ENCODE data around the gene NOTCH3.

The NOTCH3 gene

GRCh38 chr19:15159251-15159650 lies 41.5 kb downstream of the NOTCH3 start:
- no peak for DNase-seq

GRCh38 chr19:15156391-15156790 lies 44.4 kb downstream of the NOTCH3 start:
- no peak for DNase-seq

DNA sequence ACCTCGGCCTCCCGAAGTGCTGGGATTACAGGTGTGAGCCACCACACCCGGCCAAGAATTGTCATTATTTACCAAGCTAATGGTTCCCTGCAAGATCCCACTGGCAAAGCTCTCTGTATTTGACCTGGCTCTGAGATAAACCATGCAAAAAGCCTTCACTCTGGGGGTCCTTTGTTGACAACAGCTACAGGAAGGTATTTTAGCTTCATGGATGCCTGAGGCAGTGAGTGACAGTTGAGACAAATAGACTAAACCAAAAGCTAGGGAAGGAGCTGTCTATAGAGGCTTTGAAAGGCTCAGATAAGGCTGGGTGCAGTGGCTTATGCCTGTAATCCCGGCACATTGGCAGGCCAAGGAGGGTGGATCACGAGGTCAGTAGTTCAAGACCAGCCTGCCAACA lies 45.5 kb downstream of the NOTCH3 start:
- no peak for DNase-seq

GRCh38 chr19:15154002-15154612 lies 46.7 kb downstream of the NOTCH3 start:
- peak in 1 of 2 experiments; percentile 25 for DNase-seq

DNA sequence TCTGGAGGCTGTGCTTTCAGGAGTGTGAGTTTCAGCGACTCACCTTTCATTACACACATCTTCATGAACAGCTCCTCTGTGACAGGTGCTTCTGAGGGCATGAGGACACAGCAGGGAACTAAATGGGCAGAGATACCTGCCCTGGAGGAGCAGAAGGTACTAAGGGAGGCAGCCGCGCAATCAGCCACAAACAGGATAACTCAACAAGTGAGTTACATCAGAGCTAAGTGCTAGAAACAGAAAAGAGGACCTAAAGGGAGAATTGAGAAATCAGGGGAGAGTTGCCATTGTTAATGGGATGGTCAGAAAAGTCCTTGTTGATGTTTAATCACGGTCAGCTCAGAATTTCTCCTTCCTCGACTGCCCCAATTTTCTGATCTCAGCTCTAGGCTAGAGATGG lies 51.1 kb downstream of the NOTCH3 start:
- DNase-seq = no peak

DNA sequence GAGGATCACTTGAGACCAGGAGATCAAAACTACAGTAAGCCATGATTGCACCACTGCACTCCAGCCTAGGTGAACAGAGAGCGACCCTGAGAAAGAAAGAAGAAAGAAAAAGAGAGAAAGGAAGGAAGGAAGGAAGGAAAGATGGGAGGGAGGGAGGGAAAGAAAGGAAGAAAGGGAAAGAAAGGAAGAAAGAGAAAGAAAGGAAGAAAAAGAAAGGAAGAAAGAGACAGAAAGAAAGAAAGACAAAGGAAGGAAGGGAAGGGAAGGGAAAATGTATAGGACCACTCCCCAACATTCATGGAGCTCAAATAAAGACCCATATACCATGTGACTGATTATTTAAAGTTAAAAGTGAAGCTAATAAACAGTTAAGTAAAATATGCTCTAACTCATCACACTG lies 53.7 kb downstream of the NOTCH3 start:
- DNase-seq = no peak

DNA sequence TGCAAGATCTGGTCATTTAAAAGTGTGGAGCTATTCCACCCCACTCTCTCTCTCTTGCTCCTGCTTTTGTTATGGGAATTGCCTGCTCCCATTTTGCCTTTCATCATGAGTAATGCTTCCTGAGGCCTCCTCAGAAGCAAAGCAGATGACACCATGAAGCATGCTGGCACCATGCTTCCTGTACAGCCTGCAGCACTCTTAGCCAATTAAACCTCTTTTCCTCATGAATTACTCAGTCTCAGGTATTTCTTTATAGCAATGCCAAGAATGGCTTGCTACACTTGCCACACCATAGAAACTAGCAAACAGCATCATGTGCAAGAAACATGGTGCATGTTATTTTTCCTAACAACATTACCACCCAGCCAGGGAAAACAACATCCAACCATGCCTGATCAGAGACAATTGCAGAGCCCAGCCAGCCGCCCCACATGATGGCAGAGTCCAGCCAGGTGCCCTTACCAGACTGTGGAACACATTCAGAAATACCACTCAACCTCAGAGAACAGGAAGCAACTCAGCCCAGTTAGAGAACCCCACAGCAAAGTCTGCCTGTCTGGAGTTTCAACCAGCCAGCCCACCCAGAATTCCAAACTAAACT lies 56.6 kb downstream of the NOTCH3 start:
- DNase-seq = no peak

GRCh38 chr19:15142313-15142712 lies 58.5 kb downstream of the NOTCH3 start:
- DNase-seq = no peak

GRCh38 chr19:15141143-15141542 lies 59.7 kb downstream of the NOTCH3 start:
- no peak for DNase-seq

DNA sequence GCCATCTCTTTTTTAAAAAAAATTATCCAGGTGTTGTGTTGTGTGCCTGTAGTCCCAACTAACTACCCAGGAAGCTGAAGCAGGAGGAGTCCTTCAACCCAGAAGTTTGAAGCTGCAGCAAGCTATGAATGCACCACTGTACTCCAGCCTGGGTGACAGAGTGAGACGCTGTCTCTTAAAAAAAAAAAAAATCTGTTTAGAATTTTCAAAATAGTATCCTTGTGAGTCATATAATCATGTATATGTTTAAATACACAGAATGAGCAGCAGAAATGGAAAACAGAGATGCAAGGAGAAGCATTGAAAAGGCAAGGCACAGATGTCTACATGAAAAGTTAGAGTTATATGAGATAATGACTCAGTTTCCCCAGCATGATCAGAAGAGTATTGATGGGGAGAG lies 62.4 kb downstream of the NOTCH3 start:
- no peak for DNase-seq

DNA sequence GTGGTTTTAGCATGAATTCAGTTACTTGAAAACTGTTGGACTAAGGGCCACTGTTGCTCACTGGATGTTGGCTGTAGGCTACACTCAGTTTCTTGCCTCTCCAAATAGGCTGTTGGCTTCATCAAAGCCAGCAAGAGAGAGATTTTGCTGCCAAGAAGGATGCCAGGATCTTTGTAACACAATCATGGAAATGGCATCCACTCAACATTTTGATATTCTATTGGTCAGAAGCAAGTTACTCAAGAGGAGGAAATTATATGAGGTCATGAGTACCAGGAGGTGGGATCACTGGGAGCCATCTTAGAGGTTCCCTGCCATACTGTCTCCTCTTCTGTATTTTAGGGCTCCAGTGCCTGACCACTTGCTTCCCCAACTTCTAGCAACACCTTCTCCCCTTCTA lies 63.0 kb downstream of the NOTCH3 start:
- no peak for DNase-seq

DNA sequence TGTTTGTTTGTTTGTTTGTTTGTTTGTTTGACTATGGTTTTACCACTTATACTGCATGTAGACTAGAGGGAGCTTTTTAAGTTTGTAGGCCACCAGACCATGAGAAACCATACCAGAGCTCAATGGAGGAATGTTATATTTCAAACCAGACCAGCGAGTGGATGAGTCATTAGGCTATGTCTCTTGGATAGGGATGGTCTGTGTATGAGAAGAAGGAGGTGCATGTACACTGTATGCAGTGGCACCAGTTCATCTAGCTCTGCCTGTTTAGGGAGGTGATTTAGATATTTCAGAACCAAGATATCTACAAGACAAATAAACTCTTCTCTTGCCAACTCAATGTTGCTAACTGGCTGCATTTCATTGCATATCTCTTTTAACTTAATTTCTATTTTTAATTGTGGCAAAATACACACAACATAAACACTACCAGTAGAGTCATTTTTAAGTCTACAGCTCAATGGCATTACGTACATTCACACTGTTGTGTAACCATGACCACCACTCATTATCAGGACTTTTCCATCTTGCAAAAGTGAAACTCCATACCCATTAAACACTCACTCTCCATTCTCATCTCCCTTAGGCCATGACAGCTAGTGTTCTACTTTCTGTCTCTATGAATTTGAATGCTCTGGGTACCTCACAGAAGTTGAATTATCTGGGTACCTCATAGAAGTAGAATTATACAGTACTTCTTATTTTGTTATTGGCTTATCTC lies 64.4 kb downstream of the NOTCH3 start:
- no peak for DNase-seq

DNA sequence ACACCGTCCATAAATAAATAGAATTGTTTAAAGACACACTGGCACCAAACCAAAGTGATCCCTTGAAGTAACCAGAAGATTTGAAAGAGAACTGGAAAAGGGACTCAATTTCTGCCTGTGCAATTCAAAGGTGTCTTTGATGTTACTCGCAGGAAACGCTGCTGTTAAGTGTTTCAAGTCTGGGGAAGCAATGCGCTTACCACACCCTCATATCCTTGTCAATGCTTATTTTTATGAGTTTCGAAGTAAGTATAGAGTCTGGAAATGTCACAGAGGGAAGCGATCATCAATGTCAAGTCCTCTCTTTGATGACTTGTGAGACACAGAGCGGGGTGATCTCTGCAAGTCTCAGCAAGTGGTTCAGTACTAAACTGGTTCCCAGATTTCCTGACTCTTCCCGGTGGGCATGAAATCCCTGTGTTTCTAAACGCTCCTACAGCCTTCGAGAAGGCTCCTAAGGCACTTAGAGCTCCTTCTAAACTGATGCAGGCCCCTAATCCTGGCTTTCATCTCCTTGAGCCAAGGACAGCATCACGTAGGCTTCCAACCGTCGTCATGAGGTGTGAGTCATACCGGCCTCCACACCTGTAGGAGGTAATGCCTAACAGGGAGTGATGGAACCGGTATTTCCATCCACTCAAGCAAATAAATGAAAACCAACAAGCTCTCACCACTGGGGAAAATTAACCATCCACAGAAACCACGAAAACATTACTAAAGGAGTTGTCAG lies 70.8 kb downstream of the NOTCH3 start:
- DNase-seq = no peak

DNA sequence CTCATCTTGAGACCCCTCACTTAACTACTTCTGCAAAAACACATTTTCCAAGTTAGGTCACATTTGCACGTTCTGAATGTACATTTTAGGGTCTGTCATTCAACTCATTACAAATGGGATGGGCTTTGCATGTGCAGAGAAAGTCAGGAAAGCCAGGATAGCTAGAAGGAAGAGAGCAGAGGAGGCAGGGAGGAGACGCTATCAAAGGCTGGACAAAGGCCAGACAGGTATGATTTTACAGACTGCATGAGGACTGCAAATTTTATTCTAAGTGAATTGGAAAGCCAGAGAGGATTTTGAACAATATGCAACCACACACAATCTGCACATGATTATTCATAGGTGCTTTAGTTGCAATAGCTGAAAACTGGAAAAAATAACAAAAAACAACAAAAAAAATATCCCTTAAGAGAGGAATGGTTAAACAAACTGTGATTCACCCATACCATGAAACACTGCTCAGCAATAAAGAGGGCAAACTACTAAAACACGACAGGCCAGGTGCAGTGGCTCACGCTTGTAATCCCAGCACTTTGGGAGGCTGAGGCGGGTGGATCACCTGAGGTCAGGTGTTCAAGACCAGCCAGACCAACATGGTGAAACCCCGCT lies 72.5 kb downstream of the NOTCH3 start:
- DNase-seq = no peak

DNA sequence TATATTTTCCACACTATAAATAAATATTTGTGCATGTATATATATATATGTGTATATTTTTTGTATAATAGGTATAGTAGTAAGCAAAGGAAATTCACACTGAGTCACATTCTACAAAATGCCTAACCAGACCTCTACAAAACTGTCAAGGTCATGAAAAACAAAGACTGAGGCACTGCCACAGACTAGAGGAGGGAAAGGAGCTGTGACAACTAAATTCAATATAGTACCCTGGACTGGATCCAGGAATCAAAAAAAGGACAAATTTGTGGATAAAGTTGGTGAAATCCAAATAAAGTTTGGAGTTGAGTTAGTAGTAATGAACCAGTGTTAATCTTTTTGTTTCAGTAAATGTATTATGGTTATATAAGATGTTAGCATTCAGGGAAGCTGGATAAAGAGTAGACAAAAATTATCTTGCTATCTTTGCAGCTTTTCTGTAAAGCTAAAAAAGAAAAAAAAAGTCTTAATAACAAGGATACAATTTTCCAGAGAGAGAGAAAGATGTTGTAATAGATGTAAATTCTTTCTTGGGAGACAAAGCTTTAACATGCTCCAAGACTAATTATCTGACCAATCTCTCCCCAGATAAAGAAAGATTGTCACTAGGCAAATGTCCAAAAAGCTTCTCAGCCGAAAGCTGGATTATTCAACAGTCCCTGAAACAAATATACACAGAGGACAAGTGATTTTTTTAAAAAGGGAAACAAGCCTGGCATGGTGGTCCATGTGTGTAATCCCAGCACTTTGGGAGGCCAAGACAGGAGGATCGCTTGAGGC lies 74.5 kb downstream of the NOTCH3 start:
- no peak for DNase-seq

DNA sequence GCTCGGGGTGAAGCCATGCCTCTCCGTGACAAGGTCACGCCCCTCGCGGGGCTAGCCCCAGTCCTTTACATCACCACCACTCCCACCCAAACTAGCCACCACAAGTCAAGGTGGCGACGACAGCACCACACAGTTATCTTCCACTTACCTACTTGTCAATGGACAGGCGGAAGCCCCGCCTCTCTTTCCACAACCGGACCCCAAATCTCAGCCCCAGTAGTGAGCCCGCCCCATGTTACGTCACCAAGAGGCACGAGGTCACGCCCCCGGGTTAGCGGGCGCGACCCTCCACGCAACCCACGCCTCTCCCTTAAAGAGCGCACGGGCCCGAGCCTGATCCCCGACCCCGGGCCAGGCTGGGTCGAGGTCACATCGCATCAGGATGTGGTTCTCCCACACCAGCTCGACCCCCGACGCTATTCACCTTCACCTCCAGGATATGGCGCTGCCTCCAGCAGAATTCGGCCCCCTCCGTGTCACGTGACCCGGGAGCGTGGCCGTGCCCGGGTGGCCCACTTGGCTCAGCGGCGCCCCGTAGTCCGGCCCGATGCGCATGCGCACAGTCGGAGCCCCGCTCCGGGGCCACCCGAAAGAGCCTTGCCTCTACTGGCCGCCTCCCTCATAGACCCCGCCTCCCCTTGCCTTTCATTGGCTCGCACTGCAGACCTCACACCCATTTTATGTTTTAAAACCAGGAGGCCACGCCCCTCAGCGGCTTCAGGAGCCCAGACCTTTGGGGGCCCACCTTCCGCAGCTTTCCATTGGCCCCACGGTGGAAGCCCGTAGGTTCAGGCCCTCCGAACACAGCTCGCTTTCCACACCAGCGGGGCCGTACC lies 75.3 kb downstream of the NOTCH3 start:
- DNase-seq = peak; percentile 91 to 98

DNA sequence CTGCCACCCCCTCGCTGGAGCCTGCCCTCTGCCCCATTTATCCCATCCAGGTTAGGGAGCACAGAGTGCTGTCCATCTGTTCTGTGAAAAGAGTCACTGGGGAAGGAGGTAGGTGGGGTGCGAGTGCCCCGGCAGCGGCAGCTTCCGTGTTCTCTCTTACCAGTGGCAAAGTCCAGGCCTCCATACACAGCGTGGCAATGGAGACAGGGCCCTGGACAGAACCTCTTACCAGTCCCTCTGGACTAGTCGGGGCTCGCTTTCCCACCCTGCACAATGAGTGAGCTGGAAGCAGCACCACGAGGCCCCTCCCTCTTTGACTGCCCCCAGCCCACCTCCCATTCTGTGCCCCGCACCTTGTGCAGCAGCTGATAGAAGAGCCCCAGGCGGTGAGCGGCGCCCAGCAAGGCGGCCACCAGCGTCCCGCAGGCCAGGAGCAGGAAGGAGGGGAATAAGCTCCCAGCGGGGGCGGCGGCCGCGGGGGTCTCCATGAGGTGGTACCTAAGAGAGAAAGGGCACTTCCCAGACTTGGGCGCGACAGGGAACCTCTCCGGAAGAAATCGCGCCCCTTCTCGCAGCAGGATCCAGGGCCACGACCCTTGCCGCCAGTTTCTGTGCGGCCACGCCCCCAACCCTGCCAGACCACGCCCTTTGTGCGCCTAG lies 76.1 kb downstream of the NOTCH3 start:
- DNase-seq = no peak

DNA sequence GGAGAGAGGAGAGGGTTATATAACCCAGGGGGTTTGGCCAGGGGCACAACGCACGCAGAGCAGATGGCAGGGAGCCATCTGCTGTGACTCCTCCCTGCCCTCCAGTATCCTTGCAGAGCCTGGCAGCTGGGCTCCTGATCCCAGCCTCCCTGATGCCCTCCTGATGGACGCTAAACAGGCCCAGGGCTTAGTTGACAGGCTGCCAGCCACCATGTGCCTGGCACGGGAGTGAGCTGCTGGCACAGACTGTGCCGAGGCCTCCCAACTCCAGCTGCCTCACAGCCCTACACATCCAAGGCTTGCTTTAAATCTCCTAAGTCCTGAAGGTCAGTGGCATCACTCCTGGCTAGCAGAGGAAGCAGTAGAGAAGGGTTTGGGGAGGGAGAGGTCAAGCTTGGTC lies 76.9 kb downstream of the NOTCH3 start:
- DNase-seq = peak; percentile 65 to 89

DNA sequence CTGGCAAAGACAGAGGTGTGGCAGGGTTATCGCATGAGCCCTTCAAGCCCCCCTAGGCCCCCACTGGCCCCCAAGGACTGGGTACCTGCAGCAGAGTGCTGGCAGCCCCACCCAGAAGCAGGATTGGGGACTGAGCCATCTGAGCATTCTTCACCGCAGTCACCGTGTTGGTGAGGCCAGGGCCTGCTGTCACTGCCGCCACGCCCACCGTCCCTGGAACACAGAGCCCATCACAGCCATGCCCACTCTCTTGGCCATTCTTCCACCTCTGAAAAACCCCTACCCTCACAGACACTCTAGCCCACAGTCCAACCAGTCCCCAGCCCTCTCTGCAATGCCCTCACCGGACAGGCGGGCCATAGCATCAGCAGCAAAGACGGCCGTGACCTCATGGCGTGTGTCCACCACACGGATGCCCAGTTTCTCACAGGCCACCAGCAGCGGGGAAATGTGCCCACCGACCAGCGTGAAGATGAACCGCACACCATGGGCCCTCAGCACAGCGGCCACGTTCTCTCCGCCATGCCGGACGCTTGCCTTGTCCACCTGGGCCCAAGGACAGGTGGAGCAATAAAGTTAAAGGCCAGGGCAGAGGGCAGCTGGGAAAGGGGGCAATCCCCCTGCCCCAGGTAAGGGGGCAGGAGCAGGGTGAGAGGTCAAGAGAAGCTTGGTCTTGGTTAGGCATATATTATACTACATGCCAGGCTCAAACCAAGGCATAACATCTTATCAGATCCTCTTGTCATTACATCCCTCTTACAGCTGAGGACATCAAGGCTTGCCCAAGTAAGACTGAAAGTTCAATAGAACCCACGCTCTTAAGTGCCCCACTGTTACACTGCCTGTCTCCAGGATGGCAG lies 77.5 kb downstream of the NOTCH3 start:
- no peak for DNase-seq

Measured in NCI-H446 (cell line).